Right lobe of liver (tissue), 6 donors: ENCODE data around the gene SHROOM2. TPM values are rescaled to one million over a fixed set of nuclear protein-coding genes. Genes with fewer than 3 reads are reported as not detected.

Source experiments
- ATAC-seq, 4 donors: fragments of 200-7000 bp; cut with Tn5 transposase; one replicate each; pipeline ENCODE4 v1.9.1; 2020; ENCODE audit warnings: mild to moderate bottlenecking in 4 of 4, moderate library complexity in 4 of 4
- DNase-seq, 3 donors: peaks; one replicate each; pipeline ENCODE4 v3.0.0-alpha.2; 2020
- H3K27ac ChIP-seq, 3 donors: fragments of 200-600 bp; one replicate each; pipeline ENCODE4 v1.8.0; 2022
- H3K27me3 ChIP-seq, 2 donors: fragments of 200-600 bp; one replicate each; pipeline ENCODE4 v1.8.0; 2022
- H3K36me3 ChIP-seq, 4 donors: fragments of 200-600 bp; sonication (generic) in 1 of 4; one replicate each; pipeline versions ENCODE4 v1.5.1 to v1.8.0; 2017 to 2022; ENCODE audit warnings: control low read depth in 1 of 4
- H3K4me1 ChIP-seq, 4 donors: fragments of 200-600 bp; sonication (generic) in 1 of 4; one replicate each; pipeline versions ENCODE4 v1.5.1 to v1.8.0; 2017 to 2022; ENCODE audit warnings: control low read depth in 1 of 4
- H3K4me3 ChIP-seq, 3 donors: fragments of 200-600 bp; one replicate each; pipeline ENCODE4 v1.8.0; 2022
- H3K9me3 ChIP-seq, 4 donors: fragments of 200-600 bp; sonication (generic) in 1 of 4; one replicate each; pipeline versions ENCODE4 v1.5.1 to v1.8.0; 2017 to 2022; ENCODE audit warnings: control low read depth in 1 of 4
- CTCF ChIP-seq, 4 donors: fragments of 200-600 bp in 3 of 4; fragments of 450-650 bp in 1 of 4; IDR thresholded peaks; one replicate each; pipeline versions ENCODE4 v1.5.1 to v1.8.0; 2016 to 2022; ENCODE audit warnings: antibody characterized with exemption in 4 of 4, mild to moderate bottlenecking in 2 of 4
- POLR2A ChIP-seq: fragments of 450-650 bp; IDR thresholded peaks from one replicate; pipeline ENCODE4 v1.6.1; 2017; ENCODE audit warnings: antibody characterized with exemption, mild to moderate bottlenecking
- WGBS: methylation state at CpG from one replicate; pipeline ENCODE4 v1.1.6; 2018; ENCODE audit warnings: low coverage, low lambda C conversion rate; ENCODE audit not compliant: insufficient coverage; ENCODE audit errors: missing lambda C conversion rate; 5-methylcytosine and 5-hydroxymethylcytosine counted together
- intact Hi-C, 2 donors: fragments of 100-400 bp; cut with DNase I; formaldehyde crosslinking; loops; one replicate each; pipeline versions ENCODE4 v1.11.2 to v1.14.1; 2022
- total RNA-seq, 6 experiments: library from RNA; depleted of rRNA in 2 of 6; stranded (reverse); fragments of >200 nt in 2 of 6; fragmentation: NEBNext Ultra II Directional in 3 of 6; extraction: Animal tissue kit (Norgen Biotek cat#: 25700) in 3 of 6; gene quantifications; one replicate each; pipeline versions ENCODE4 v1.1.0 to v1.2.4, GENCODE V29; 2016 to 2023
- donor health status: DM: no; HTN: yes; CAD: no.
- donor health status: DM: no; HTN: no; CAD: no.
- donor health status: DM: no; HTN: no; CAD: no.
- donor health status: DM: no; HTN: yes; CAD: no.
- donor health status: DM: no; HTN: yes; CAD: no.

SHROOM2 gene
- total RNA-seq, 6 experiments from 2014 or later: 3.6 to 7.5 (median 3.9) TPM

GRCh38 chrX:9785254-9785943 is 830 bp upstream of the SHROOM2 start:
- no peaks in the 10 kb centered on the region for H3K9me3 ChIP-seq
- peaks cover 0 to 16% (median 7%) of the 10 kb centered on the region in 4 donors for H3K4me1 ChIP-seq
- H3K4me3 ChIP-seq: peak overlapping the region; percentile 30 to 66 (median 50)
- whole genome bisulfite sequencing: 25% methylated on average over 6 of the region's 58 CpGs
- no peaks in the 10 kb centered on the region for H3K36me3 ChIP-seq
- H3K27ac ChIP-seq: no peak overlapping the region
- TF ChIP-seq POLR2A (no peak), CTCF (IDR thresholded peaks at IDR 0.05) (no peak)
- H3K27me3 ChIP-seq: no peaks in the 10 kb centered on the region
- ATAC-seq (peak in 3 of 4 donors; percentile 4 to 8 (median 4)), DNase-seq (peak in 1 of 3 donors; percentile 44)
- intact Hi-C loops: no loop called here

GRCh38 chrX:9786798-9787635 is 788 bp downstream of the SHROOM2 start:
- H3K36me3 ChIP-seq: no peaks in the 10 kb centered on the region
- H3K9me3 ChIP-seq: no peaks in the 10 kb centered on the region
- peaks cover 0 to 16% (median 7%) of the 10 kb centered on the region in 4 donors for H3K4me1 ChIP-seq
- H3K4me3 ChIP-seq: peak overlapping the region; percentile 46 to 66 (median 50)
- 2% methylated on average over 11 of the region's 45 CpGs for WGBS
- DNase-seq (peak in 2 of 3 donors; percentile 41 to 49), ATAC-seq (peak; percentile 40 to 66 (median 56))
- H3K27me3 ChIP-seq: no peaks in the 10 kb centered on the region
- intact Hi-C loops: no loop called here
- no peak for TF ChIP-seq POLR2A
- TF ChIP-seq CTCF (IDR thresholded peaks at IDR 0.05): no peak
- peak overlapping the region; percentile 62 to 76 (median 70) for H3K27ac ChIP-seq

- Histone ChIP-seq H3K36me3 (no peaks in the 10 kb centered on the region), H3K27me3 (no peaks in the 10 kb centered on the region), H3K4me3 (no peak overlapping the region), H3K9me3 (no peaks in the 10 kb centered on the region), H3K27ac (peak overlapping the region in 2 of 3 donors; percentile 7 to 76), H3K4me1 (peaks cover 0 to 16% (median 7%) of the 10 kb centered on the region in 4 donors)
- DNase-seq (peak in 2 of 3 donors; percentile 54 to 63), ATAC-seq (peak; percentile 77 to 82 (median 80))
- WGBS: 0% methylated on average over 2 of the region's 2 CpGs
- intact Hi-C loops: no loop called here
- TF ChIP-seq CTCF (IDR thresholded peaks at IDR 0.05): no peak
- no peak for TF ChIP-seq POLR2A
Measured at GRCh38 chrX:9788911-9789310, 2.7 kb downstream of the SHROOM2 start.

GRCh38 chrX:9789555-9789954 is 3.3 kb downstream of the SHROOM2 start:
- no peaks in the 10 kb centered on the region for H3K36me3 ChIP-seq
- ATAC-seq (no peak), DNase-seq (no peak)
- H3K27me3 ChIP-seq: no peaks in the 10 kb centered on the region
- peaks cover 0 to 16% (median 7%) of the 10 kb centered on the region in 4 donors for H3K4me1 ChIP-seq
- no peaks in the 10 kb centered on the region for H3K9me3 ChIP-seq
- no peak for TF ChIP-seq POLR2A
- TF ChIP-seq CTCF (IDR thresholded peaks at IDR 0.05): no peak
- no peak overlapping the region for H3K4me3 ChIP-seq
- intact Hi-C loops: no loop called here
- 42% methylated on average over 2 of the region's 5 CpGs for WGBS
- peak overlapping the region in 1 of 3 donors; percentile 13 for H3K27ac ChIP-seq
